IMR-90 (cell line): Measurements from ENCODE around the gene CLDN7. TPM values are rescaled to one million over a fixed set of nuclear protein-coding genes. Genes with fewer than 3 reads are reported as not detected.

Source experiments
- ATAC-seq: fragments of 200-7000 bp; cut with Tn5 transposase; 2 replicates; pipeline ENCODE4 v1.9.1; 2020; ENCODE audit warnings: low read depth, mild to moderate bottlenecking, moderate library complexity
- BruUV-seq: library from RNA; stranded (reverse); fragments of 400-500 nt; replicated peaks from 2 replicates; lab custom pipeline; 2021; lab: Mats Ljungman, UMichigan
- CTCF ChIA-PET: fragments of 300-600 bp; formaldehyde crosslinking; extraction: SDS; loops from one replicate; lab custom pipeline; 2021; ENCODE audit warnings: antibody characterized with exemption; lab: Yijun Ruan, JAX
- POLR2A ChIA-PET: fragments of 300-600 bp; sonication (Branson Sonifier 250); formaldehyde crosslinking; loops from one replicate; lab custom pipeline; 2022; ENCODE audit warnings: antibody characterized with exemption; ENCODE audit not compliant: unreplicated experiment; lab: Charles Lee
- DNase-seq: peaks from one replicate; pipeline ENCODE4 v3.0.0; 2013
- H2AFZ ChIP-seq: replicated peaks from 2 replicates; pipeline ENCODE3; 2013; ENCODE audit warnings: low read length, mild to moderate bottlenecking; ENCODE audit not compliant: poor library complexity
- H2AK5ac ChIP-seq: 2 replicates; pipeline ENCODE4 v1.6.1; 2013; ENCODE audit warnings: low read depth, low read length, inconsistent platforms
- H2AK9ac ChIP-seq: replicated peaks from 2 replicates; pipeline ENCODE3; 2013; ENCODE audit warnings: mild to moderate bottlenecking, low read depth, low read length, moderate library complexity; ENCODE audit not compliant: poor library complexity
- H2BK120ac ChIP-seq: 2 replicates; pipeline ENCODE4 v1.6.1; 2013; ENCODE audit warnings: low read depth, low read length, inconsistent platforms
- H2BK15ac ChIP-seq: 3 replicates; pipeline ENCODE4 v1.6.1; 2013; ENCODE audit warnings: low read depth, low read length, inconsistent platforms
- H2BK20ac ChIP-seq: 2 replicates; pipeline ENCODE4 v1.6.1; 2013; ENCODE audit warnings: low read depth, mild to moderate bottlenecking, inconsistent platforms, low read length, moderate library complexity
- H2BK5ac ChIP-seq: 2 replicates; pipeline ENCODE4 v1.6.1; 2013; ENCODE audit warnings: mild to moderate bottlenecking, low read depth, low read length, inconsistent platforms; ENCODE audit not compliant: poor library complexity, severe bottlenecking
- H3K14ac ChIP-seq: replicated peaks from 2 replicates; pipeline ENCODE4 v1.6.1; 2013; ENCODE audit warnings: low read depth, low read length, inconsistent platforms
- H3K18ac ChIP-seq: 2 replicates; pipeline ENCODE4 v1.6.1; 2013; ENCODE audit warnings: low read depth, low read length, control low read depth
- H3K23ac ChIP-seq: 2 replicates; pipeline ENCODE4 v1.6.1; 2013; ENCODE audit warnings: low read depth, low read length, inconsistent platforms
- H3K27ac ChIP-seq: 2 replicates; pipeline ENCODE4 v1.5.1; 2013; ENCODE audit warnings: mild to moderate bottlenecking, control low read depth, low read length; ENCODE audit not compliant: insufficient read depth
- H3K27me3 ChIP-seq: 2 replicates; pipeline ENCODE4 v1.6.1; 2013; ENCODE audit warnings: low read length; ENCODE audit not compliant: control insufficient read depth, insufficient read depth
- H3K36me3 ChIP-seq: 2 replicates; pipeline ENCODE4 v1.6.1; 2013; ENCODE audit warnings: low read length, mixed read lengths; ENCODE audit not compliant: control insufficient read depth, insufficient read depth
- H3K4ac ChIP-seq: 2 replicates; pipeline ENCODE4 v1.6.1; 2013; ENCODE audit warnings: low read depth, low read length, inconsistent platforms
- H3K4me1 ChIP-seq: 2 replicates; pipeline ENCODE4 v1.6.1; 2013; ENCODE audit warnings: low read length, mixed read lengths; ENCODE audit not compliant: control insufficient read depth, insufficient read depth
- H3K4me2 ChIP-seq: 2 replicates; pipeline ENCODE4 v1.6.1; 2013; ENCODE audit warnings: low read depth, mild to moderate bottlenecking, control low read depth, low read length, moderate library complexity
- H3K4me3 ChIP-seq: 2 replicates; pipeline ENCODE4 v1.5.1; 2013; ENCODE audit warnings: low read depth, mild to moderate bottlenecking, control low read depth, low read length, moderate library complexity; ENCODE audit not compliant: insufficient read depth
- H3K56ac ChIP-seq: 2 replicates; pipeline ENCODE4 v1.6.1; 2013; ENCODE audit warnings: low read length, inconsistent platforms; ENCODE audit not compliant: insufficient read depth; ENCODE audit errors: extremely low read depth
- H3K79me1 ChIP-seq, 2 experiments: 2 replicates each; pipeline ENCODE4 v1.6.1; 2013; ENCODE audit warnings: low read length in 2 of 2, inconsistent platforms in 1 of 2, low read depth in 1 of 2
- H3K9ac ChIP-seq: 2 replicates; pipeline ENCODE4 v1.6.1; 2013; ENCODE audit warnings: low read depth, low read length, control low read depth
- H3K9me1 ChIP-seq: 2 replicates; pipeline ENCODE4 v1.6.1; 2013; ENCODE audit warnings: low read length, inconsistent platforms; ENCODE audit not compliant: insufficient read depth
- H3K9me3 ChIP-seq: 2 replicates; pipeline ENCODE4 v1.6.1; 2013; ENCODE audit warnings: low read length; ENCODE audit not compliant: control insufficient read depth, insufficient read depth
- H4K20me1 ChIP-seq: 2 replicates; pipeline ENCODE4 v1.6.1; 2013; ENCODE audit warnings: low read length, inconsistent platforms; ENCODE audit not compliant: insufficient read depth
- H4K5ac ChIP-seq: 2 replicates; pipeline ENCODE4 v1.6.1; 2013; ENCODE audit warnings: mild to moderate bottlenecking, low read depth, low read length, control low read depth
- H4K8ac ChIP-seq, 2 experiments: 2 replicates each; pipeline ENCODE4 v1.6.1; 2013; ENCODE audit warnings: low read depth in 2 of 2, low read length in 2 of 2, control low read depth in 1 of 2, inconsistent platforms in 1 of 2
- H4K91ac ChIP-seq: 2 replicates; pipeline ENCODE4 v1.6.1; 2013; ENCODE audit warnings: low read depth, low read length, inconsistent platforms; ENCODE audit not compliant: insufficient read depth
- CHD1 ChIP-seq: IDR thresholded peaks from 2 replicates; pipeline ENCODE4 v1.6.1; 2012; ENCODE audit warnings: low read depth, low read length, improper control_type of control experiment
- MAZ ChIP-seq: IDR thresholded peaks from 2 replicates; pipeline ENCODE4 v1.6.1; 2012; ENCODE audit warnings: low read depth, mild to moderate bottlenecking, low read length, improper control_type of control experiment, moderate library complexity, borderline replicate concordance
- MXI1 ChIP-seq: IDR thresholded peaks from 2 replicates; pipeline ENCODE4 v1.6.1; 2012; ENCODE audit warnings: low read depth, mild to moderate bottlenecking, low read length, moderate library complexity, borderline replicate concordance
- NFE2L2 ChIP-seq: fragments of 150-350 bp; IDR thresholded peaks from 2 replicates; pipeline ENCODE4 v1.6.1; 2016; ENCODE audit warnings: low read depth, mild to moderate bottlenecking, low read length
- RAD21 ChIP-seq: IDR thresholded peaks from 2 replicates; pipeline ENCODE4 v1.6.1; 2012; ENCODE audit warnings: low read length, improper control_type of control experiment
- RCOR1 ChIP-seq: IDR thresholded peaks from 2 replicates; pipeline ENCODE4 v1.6.1; 2012; ENCODE audit warnings: mild to moderate bottlenecking, low read length, improper control_type of control experiment; ENCODE audit not compliant: insufficient replicate concordance
- WGBS, 2 experiments: methylation state at CpG; one replicate each; pipeline versions ENCODE4 v1.1.5 to v1.1.7; 2013; ENCODE audit warnings: missing lambda C conversion rate in 2 of 2; ENCODE audit not compliant: insufficient read length in 1 of 2; ENCODE audit errors: extremely low coverage in 2 of 2; 5-methylcytosine and 5-hydroxymethylcytosine counted together
- dilution Hi-C: fragments of 300-500 bp; cut with HindIII; formaldehyde crosslinking; loops from one replicate; pipeline ENCODE4 v1.14.3; 2018; ENCODE audit warnings: low sequenced_read_pairs; ENCODE audit not compliant: unreplicated experiment
- in situ Hi-C: fragments of 300-500 bp; cut with MboI; formaldehyde crosslinking; loops from 3 replicates; pipeline ENCODE4 v1.14.3; 2019; ENCODE audit warnings: low sequenced_read_pairs, inconsistent platforms, mixed read lengths
- intact Hi-C: fragments of 100-400 bp; cut with micrococcal nuclease; formaldehyde crosslinking; loops from 2 replicates; pipeline ENCODE4 v1.10.0; 2022
- polyA plus RNA-seq, 3 experiments: library from polyadenylated mRNA; depleted of rRNA; stranded (reverse); fragments of >200 nt; gene quantifications; 2 replicates each; pipeline ENCODE4 v1.2.3, GENCODE V29; 2012; ENCODE audit warnings: low replicate concordance in 1 of 3
- total RNA-seq: library from RNA; depleted of rRNA; stranded (reverse); fragments of >200 nt; gene quantifications from 2 replicates; pipeline ENCODE4 v1.2.3, GENCODE V29; 2012

Gene CLDN7
- total and polyA plus RNA-seq, 2 of the 4 experiments (the other 2 are of a cell fraction) = 1.4 TPM

DNA sequence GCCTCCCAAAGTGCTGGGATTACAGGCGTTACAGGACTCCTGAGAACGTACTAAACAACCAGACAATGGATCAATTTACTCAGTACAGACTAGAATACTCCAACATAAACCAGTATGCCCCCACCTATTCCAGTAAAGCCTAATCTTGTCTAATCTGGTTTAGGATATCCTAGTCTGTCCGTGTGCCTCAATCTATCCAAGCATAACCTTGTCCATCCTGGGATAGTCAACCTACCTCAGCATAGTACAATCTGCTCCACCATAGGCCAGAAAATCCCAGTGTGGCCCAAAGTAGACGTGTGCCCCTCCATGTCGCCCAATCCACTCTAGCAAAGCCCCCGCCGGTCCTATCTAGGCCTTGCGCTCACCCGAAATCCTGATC is 28.6 kb downstream of the CLDN7 start:
- Histone ChIP-seq H3K27me3 (no peaks in the 10 kb centered on the region), H3K14ac (peak overlapping the region; percentile 99), H3K4me1 (peaks cover 5% of the 10 kb centered on the region), H3K56ac (peak overlapping the region; percentile 86), H2AFZ (peak overlapping the region; percentile 97), H3K79me1 (peaks cover 15 to 81% of the 10 kb centered on the region in 2 experiments), H3K9me1 (peaks cover 9% of the 10 kb centered on the region), H4K5ac (peak overlapping the region; percentile 88), H3K4me2 (peak overlapping the region; percentile 97), H3K36me3 (peaks cover 42% of the 10 kb centered on the region), H3K27ac (peak overlapping the region; percentile 80), H2BK20ac (no peak overlapping the region), H2BK5ac (peak overlapping the region; percentile 74), H2BK120ac (peak overlapping the region; percentile 40; the same call in 1 of the 2 replicates), H2AK5ac (peak overlapping the region; percentile 96), H2AK9ac (peak overlapping the region; percentile 99), H3K9ac (peak overlapping the region; percentile 99), H4K8ac (peak overlapping the region; percentile 69 to 73), H3K9me3 (no peaks in the 10 kb centered on the region), H3K4ac (peak overlapping the region; percentile 98), H4K91ac (peak overlapping the region; percentile 43), H3K4me3 (peak overlapping the region; percentile 94), H2BK15ac (no peak overlapping the region), H4K20me1 (peaks cover 53% of the 10 kb centered on the region), H3K18ac (peak overlapping the region; percentile 74), H3K23ac (peak overlapping the region; percentile 99)
- ChIA-PET CTCF (no interaction called here), POLR2A (interaction anchor here (1.0 kb wide), 1 partner anchor 9 kb away, joined by 3 read pairs; no protein-coding TSS in a partner anchor)
- no TSS peak for BruUV-seq
- dilution Hi-C loops = no loop called here
- intact Hi-C loops = loop anchor here (2.0 kb wide), 1 partner anchor 13 kb away; no protein-coding TSS in a partner anchor
- TF ChIP-seq CHD1 (no peak), NFE2L2 (no peak), MAZ (no peak), MXI1 (0 out of 2 replicates have a peak, but pooled peaks have one; percentile 9), RAD21 (no peak), RCOR1 (no peak)
- ATAC-seq = peak; percentile 9
- WGBS, 2 experiments = 0% methylated on average over 4 of the region's 9 CpGs; no CpG with 5 or more reads in 1 of the 2 experiments
- DNase-seq = no peak
- in situ Hi-C loops = loop anchor here (25.0 kb wide), 1 partner anchor 929 kb away; the partner anchor contains the start of genes PER1 and VAMP2
